ENCODE results near the gene ASIC4. TPM values are rescaled to one million over a fixed set of nuclear protein-coding genes. Genes with fewer than 3 reads are reported as not detected.

The ASIC4 gene
- total and polyA plus RNA-seq, 2 experiments from 2014 or later = not detected

GRCh38 chr2:219502618-219503017 is 11.7 kb upstream of the ASIC4 start:
- H3K4me1 ChIP-seq (ENCODE audit: insufficient read depth) = peaks cover 15% of the 10 kb centered on the region
- TF ChIP-seq EZH2phosphoT487 (IDR thresholded peaks at IDR 0.05; ENCODE audit: low read depth, severe bottlenecking, unreplicated experiment) (no peak), CTCF (IDR thresholded peaks at IDR 0.05; ENCODE audit: poor library complexity) (no peak), EZH2 (IDR thresholded peaks at IDR 0.05; ENCODE audit: borderline replicate concordance) (no peak)
- no peak overlapping the region for H3K27ac ChIP-seq
- no peaks in the 10 kb centered on the region for H4K20me1 ChIP-seq (ENCODE audit: insufficient read depth, poor library complexity, severe bottlenecking)
- peaks cover under 1% of the 10 kb centered on the region for H3K27me3 ChIP-seq
- H3K79me2 ChIP-seq = peaks cover 12% of the 10 kb centered on the region
- no peaks in the 10 kb centered on the region for H3K36me3 ChIP-seq (replicated peaks; ENCODE audit: insufficient read depth, low read depth)
- no peaks in the 10 kb centered on the region for H3K9me2 ChIP-seq (replicated peaks; ENCODE audit: insufficient read depth)
- no peak for DNase-seq (ENCODE audit: low spot score)
- no peak overlapping the region for H3K4me3 ChIP-seq
- H2AFZ ChIP-seq = no peak overlapping the region
- H3K9me3 ChIP-seq (ENCODE audit: low read depth) = no peaks in the 10 kb centered on the region
- H3K4me2 ChIP-seq = no peak overlapping the region

GRCh38 chr2:219505585-219505984 is 8.7 kb upstream of the ASIC4 start:
- no peaks in the 10 kb centered on the region for H3K79me2 ChIP-seq
- H2AFZ ChIP-seq = no peak overlapping the region
- 88% methylated on average over 9 of the region's 9 CpGs for WGBS (ENCODE audit: low lambda C conversion rate, missing lambda C conversion rate)
- H3K36me3 ChIP-seq (replicated peaks; ENCODE audit: insufficient read depth, low read depth) = no peaks in the 10 kb centered on the region
- H3K9me2 ChIP-seq (replicated peaks; ENCODE audit: insufficient read depth) = no peaks in the 10 kb centered on the region
- no peak overlapping the region for H3K27ac ChIP-seq
- DNase-seq (ENCODE audit: low spot score) = no peak
- no peak for TF ChIP-seq EZH2phosphoT487 (IDR thresholded peaks at IDR 0.05; ENCODE audit: low read depth, severe bottlenecking, unreplicated experiment)
- no peak for TF ChIP-seq CTCF (IDR thresholded peaks at IDR 0.05; ENCODE audit: poor library complexity)
- TF ChIP-seq EZH2 (IDR thresholded peaks at IDR 0.05; ENCODE audit: borderline replicate concordance) = no peak
- no peak overlapping the region for H3K4me2 ChIP-seq
- H3K9me3 ChIP-seq (ENCODE audit: low read depth) = no peaks in the 10 kb centered on the region
- H4K20me1 ChIP-seq (ENCODE audit: insufficient read depth, poor library complexity, severe bottlenecking) = no peaks in the 10 kb centered on the region
- no peaks in the 10 kb centered on the region for H3K27me3 ChIP-seq
- H3K4me3 ChIP-seq = no peak overlapping the region
- peaks cover 20% of the 10 kb centered on the region for H3K4me1 ChIP-seq (ENCODE audit: insufficient read depth)

- no peaks in the 10 kb centered on the region for H3K36me3 ChIP-seq (replicated peaks; ENCODE audit: insufficient read depth, low read depth)
Observed at GRCh38 chr2:219506153-219506801, 8.0 kb upstream of the ASIC4 start.

More at GRCh38 chr2:219506153-219506801, 8.0 kb upstream of the ASIC4 start:
- H3K79me2 ChIP-seq = no peaks in the 10 kb centered on the region
- no peaks in the 10 kb centered on the region for H3K9me2 ChIP-seq (replicated peaks; ENCODE audit: insufficient read depth)
- H3K27ac ChIP-seq = no peak overlapping the region
- H3K4me3 ChIP-seq = no peak overlapping the region
- TF ChIP-seq EZH2phosphoT487 (IDR thresholded peaks at IDR 0.05; ENCODE audit: low read depth, severe bottlenecking, unreplicated experiment) = no peak
- TF ChIP-seq EZH2 (IDR thresholded peaks at IDR 0.05; ENCODE audit: borderline replicate concordance) = no peak
- TF ChIP-seq CTCF (IDR thresholded peaks at IDR 0.05; ENCODE audit: poor library complexity) = no peak
- DNase-seq (ENCODE audit: low spot score) = no peak
- H2AFZ ChIP-seq = no peak overlapping the region
- no peak overlapping the region for H3K4me2 ChIP-seq
- H3K4me1 ChIP-seq (ENCODE audit: insufficient read depth) = peaks cover 25% of the 10 kb centered on the region
- no peaks in the 10 kb centered on the region for H3K9me3 ChIP-seq (ENCODE audit: low read depth)
- WGBS (ENCODE audit: low lambda C conversion rate, missing lambda C conversion rate) = 84% methylated on average over 19 of the region's 23 CpGs
- no peaks in the 10 kb centered on the region for H3K27me3 ChIP-seq
- H4K20me1 ChIP-seq (ENCODE audit: insufficient read depth, poor library complexity, severe bottlenecking) = no peaks in the 10 kb centered on the region

All from hepatocyte (in vitro differentiated cells).